D721Med (cell line): ENCODE results near the gene DLL4.

Source experiments
- DNase-seq: peaks from one replicate; pipeline ENCODE4 v3.0.0; 2011; ENCODE audit warnings: low spot score; ENCODE audit not compliant: insufficient read length
- FAIRE-seq: peaks from 2 replicates; lab custom pipeline; 2011; peaks lifted over from hg19 to GRCh38; lab: Jason Lieb, UNC
- CTCF ChIP-seq: IDR thresholded peaks from 2 replicates; pipeline ENCODE4 v1.5.1; 2012; ENCODE audit warnings: mild to moderate bottlenecking, control low read depth; ENCODE audit not compliant: insufficient read depth; ENCODE audit errors: missing control alignments

DLL4 gene

GRCh38 chr15:40984406-40984805, 55.3 kb downstream of the DLL4 start:
- FAIRE-seq, result no peak
- no peak for TF ChIP-seq CTCF

GRCh38 chr15:40984964-40985363, 55.8 kb downstream of the DLL4 start:
- FAIRE-seq (no peak), DNase-seq (no peak)
- TF ChIP-seq CTCF, result no peak

More at GRCh38 chr15:40984406-40984805, 55.3 kb downstream of the DLL4 start:
- DNase-seq, result no peak

GRCh38 chr15:40985541-40986330, 56.6 kb downstream of the DLL4 start:
- DNase-seq, result no peak
- FAIRE-seq, result no peak
- no peak for TF ChIP-seq CTCF

GRCh38 chr15:40986820-40987219, 57.7 kb downstream of the DLL4 start:
- FAIRE-seq (no peak), DNase-seq (no peak)
- TF ChIP-seq CTCF, result no peak

GRCh38 chr15:40988156-40988555, 59.0 kb downstream of the DLL4 start:
- DNase-seq (no peak), FAIRE-seq (no peak)
- TF ChIP-seq CTCF, result no peak
